HG02840 (cell line): ENCODE measurements around the gene UCN.
"Not testable (repeated sequence)": the region's sequence is repeated elsewhere in the genome, so short reads cannot be mapped to it uniquely, and the experiment has no call there.

Experiments used
- ATAC-seq: cut with Tn5 transposase; IDR thresholded peaks from one replicate; pipeline ENCODE4 v1.9.1; 2021; ENCODE audit warnings: mild to moderate bottlenecking, moderate library complexity, moderate number of reproducible peaks; ENCODE audit not compliant: unreplicated experiment, low FRiP score

UCN gene, protein sequence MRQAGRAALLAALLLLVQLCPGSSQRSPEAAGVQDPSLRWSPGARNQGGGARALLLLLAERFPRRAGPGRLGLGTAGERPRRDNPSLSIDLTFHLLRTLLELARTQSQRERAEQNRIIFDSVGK

DNA sequence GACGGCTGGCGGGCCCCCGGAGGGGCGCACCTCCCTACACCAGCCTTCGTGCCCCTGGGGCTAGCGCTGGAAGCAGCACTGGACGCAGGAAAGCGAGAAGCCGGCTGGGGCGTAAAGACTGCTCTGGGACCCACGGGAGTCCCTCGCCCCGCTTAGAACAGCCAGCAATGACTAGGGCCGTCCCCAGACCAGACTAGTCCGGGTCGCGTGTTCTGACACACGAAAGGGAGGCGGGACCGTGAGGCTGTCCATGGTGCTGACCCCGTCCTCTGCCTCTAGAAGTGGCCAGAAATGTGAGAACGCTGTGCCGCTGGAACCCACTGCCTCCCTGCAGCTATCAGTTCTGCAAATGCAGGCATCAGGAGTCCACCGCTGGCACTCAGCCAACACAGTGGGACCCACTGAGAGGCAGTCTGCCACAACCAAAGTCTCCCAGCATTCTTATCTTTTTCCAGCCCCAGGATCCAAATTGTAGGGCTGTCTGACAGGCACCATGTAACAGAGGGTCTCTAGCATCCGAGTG lies at the start of gene UCN:
Gene UCN, minus strand, starts transcription at position 87 of the 523 bp plus-strand sequence. CDS start 550 bp downstream, outside the sequence.
- no peak for ATAC-seq

- peak; percentile 81 for ATAC-seq
Measured at GRCh38 chr2:27356382-27357181, 48.3 kb upstream of the UCN start, which contains the start of gene GTF3C2. GTF3C2 (minus strand) TSS chr2:27356764; CDS start chr2:27343554, 13,210 bp downstream.

DNA sequence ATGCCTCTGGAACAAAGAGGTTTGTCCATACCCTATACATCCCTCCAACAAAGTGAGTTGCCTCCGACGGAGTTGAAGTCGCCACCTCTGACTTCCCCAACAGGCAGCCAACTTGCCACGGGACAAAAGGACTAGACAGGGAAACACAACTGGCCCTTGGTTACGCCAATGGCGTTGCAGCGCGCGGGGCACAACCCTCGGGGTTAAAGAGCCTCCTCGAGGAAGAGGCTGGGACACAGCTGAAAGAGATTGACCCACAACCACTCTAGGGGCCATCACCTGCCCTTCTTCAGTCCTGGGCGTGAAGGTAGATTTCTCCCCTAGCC lies 47.8 kb upstream of the UCN start:
- ATAC-seq = peak; percentile 27

- no peak for ATAC-seq
Measured at GRCh38 chr2:27354597-27354927, 46.3 kb upstream of the UCN start.

DNA sequence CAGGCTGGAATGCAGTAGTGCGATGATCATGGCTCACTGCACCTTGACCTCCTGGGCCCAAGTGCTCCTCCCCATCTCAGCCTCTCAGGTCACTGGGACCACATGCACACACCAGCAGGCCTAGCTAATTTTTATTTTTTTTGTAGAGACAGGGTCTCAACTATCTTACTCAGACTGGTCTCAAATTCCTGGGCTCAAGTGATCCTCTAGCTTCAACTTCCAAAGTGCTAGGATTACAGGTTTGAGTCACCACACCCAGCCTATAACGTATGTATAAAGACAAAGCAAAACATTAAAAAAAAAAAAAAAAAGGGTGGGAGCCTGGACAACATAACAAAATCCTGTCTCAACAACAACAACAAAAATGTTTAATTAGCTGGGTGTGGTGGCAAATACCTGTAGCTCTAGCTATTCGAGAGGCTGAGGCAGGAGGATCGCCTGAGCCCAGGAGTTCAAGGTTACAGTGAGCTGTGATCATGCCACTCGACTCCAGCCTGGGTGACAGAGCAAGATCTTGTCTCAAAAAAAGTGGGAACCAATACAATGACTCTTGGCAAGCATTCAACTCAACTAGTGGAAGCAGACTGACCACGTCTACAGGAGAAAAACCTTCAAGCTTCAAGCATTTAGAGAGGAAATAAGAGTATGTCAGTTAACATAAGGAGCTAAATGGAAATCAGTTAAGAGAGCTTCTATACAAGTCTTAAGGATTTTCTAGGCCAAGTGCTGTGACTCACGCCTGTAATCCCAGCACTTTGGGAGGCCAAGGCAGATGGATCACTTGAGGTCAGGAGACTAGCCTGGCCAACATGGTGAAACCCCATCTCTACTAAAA lies 45.7 kb upstream of the UCN start:
- no peak for ATAC-seq

DNA sequence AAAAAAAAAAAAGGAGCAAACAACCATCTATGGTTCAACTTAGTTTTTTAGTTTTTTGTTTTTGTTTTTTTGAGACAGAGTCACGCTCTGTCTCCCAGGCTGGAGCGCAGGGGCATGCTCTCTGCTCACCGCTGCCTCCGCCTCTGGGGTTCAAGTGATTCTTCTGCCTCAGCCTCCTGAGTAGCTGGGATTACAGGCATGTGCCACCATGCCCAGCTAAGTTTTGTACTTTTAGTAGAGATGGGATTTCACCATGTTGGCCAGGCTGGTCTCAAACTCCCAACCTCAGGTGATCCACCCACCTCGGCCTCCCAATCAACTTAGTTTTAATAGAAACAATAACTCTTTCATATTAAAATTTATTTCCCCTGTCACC lies 45.1 kb upstream of the UCN start:
- not testable (repeated sequence) for ATAC-seq

DNA sequence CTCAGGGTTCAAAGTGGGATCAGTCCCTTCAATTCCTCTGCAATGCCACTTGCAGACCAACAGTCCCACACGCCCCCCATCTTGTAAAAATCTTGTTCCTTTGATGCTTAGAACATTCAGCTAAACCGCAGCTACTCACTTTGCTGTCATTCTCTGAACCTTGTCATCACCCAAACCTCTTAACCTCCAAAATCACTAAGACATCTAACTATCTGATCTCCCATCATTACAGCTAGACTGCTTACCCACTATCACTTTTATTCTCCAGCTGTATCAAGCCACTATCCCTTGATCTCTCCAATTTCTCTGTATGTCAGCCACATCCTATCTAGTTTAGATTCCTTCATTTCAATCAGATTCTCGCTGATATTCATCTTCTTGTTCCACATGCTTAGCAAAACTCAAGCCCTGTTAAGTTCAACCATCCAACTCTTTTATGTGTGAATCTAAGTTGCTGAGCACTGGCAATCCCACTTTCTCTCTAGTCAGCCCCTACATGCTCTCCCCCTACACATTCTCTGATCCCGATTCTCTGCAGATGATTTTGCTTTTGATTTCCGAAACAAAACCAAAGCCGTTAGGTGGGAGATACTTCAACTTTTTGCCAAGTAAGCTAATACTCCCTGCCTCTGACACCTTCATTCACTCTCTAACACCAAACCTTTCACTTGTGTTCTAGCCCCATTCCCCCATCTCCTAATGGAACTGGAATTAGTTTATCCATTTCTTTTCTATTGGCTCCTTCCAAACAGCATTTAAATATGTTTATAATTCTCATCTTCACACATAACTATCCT lies 43.8 kb upstream of the UCN start:
- no peak for ATAC-seq

GRCh38 chr2:27350106-27350693 lies 42.0 kb upstream of the UCN start:
- ATAC-seq = no peak

GRCh38 chr2:27347641-27348040 lies 39.4 kb upstream of the UCN start:
- ATAC-seq = no peak

GRCh38 chr2:27336173-27336572 lies 27.9 kb upstream of the UCN start:
- no peak for ATAC-seq

DNA sequence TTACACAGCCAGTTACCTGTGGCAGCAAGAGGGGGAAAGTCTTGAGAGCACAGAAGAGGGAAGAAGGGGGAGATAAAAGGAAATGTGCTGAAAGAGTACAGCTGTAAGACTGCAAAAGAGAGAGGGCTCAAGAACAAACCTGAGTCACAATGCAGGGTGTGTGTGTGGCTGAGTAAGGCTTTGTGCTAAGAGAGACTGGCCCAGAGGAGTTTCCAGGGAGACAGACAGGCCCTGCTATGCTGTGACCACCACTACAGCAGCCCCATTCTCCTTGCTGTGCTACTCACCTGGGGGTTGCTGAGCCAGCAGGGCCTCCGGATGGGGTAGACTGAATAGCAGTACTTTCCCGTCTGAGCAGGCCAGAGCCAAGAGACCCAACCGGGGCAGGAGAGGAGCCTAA lies 27.1 kb upstream of the UCN start:
- ATAC-seq = no peak

- ATAC-seq = no peak
Measured at GRCh38 chr2:27324720-27325119, 16.5 kb upstream of the UCN start.

- no peak for ATAC-seq
Measured at GRCh38 chr2:27323596-27324285, 15.5 kb upstream of the UCN start.

DNA sequence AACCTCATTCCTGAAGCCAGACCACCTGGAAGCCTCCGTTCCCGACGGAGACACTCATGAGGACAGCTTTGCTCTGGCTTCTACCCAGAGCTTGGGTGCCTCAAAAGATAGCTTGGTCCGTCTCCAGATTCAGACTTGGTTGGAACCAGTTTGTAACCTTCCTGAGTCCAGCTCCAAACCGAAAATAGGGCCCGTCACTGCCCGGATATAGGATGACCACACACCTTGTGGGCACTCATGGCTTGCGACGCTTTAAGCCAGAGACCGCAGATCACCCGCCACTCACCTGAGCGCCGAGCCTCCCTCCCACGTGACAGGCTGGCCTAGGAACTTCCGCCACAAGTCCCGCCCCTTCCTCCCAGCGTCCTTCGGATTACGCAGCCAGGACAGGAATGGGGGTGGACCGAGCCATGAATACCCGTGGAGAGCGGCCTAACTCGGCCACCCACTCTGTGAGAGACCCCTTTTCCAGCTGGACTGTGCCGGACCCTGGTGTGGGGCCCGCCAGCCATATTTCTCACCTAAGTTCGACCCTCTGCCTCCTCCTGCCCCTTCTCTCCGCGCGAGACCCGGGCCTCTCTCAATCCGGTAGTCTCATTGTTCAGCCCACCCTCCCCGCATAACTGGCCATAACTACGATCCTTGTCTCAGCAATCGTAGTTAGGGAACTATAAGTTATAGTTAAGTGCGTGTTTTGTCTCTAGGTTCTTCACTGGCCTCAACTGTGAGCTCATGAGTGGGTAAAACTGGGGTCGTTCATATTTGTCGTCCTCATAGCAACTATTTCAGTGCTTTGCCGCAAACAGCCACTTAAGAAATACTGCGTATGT lies 14.7 kb upstream of the UCN start, which contains the start of gene MPV17:
Gene MPV17, minus strand, starts transcription at position 332 of the 830 bp plus-strand sequence. CDS start 580 bp downstream, outside the sequence.
- peak; percentile 88 for ATAC-seq

- ATAC-seq = no peak
Measured at GRCh38 chr2:27322301-27322765, 14.1 kb upstream of the UCN start.

DNA sequence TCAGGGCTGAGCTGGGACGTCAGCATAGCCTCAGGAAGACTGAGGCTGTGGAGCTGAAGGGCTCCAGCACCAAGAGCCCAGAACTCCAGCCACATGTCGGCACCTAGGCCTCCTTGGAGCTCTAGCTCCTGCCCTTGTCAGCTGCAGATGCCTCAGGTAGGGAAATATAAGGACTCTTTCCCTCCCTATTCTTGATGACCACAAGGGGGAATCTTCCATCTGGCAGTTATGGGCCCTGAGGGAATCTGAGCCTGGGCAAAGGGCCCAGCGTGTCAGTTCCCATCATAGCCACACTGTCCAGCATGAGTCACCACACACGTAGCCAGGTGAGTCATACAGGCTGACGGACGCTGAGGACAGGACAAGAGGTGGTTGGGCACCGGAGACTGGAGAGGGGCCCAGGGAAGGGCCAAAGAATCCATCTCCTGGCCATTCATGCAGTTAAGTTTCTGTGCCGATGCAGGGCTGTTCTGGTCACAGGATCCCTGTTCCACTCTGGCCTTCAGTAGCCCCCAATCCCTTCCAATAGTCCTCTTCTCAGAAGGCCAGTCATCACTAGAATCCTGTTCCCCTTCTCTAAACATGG lies 12.8 kb upstream of the UCN start:
- ATAC-seq = no peak

DNA sequence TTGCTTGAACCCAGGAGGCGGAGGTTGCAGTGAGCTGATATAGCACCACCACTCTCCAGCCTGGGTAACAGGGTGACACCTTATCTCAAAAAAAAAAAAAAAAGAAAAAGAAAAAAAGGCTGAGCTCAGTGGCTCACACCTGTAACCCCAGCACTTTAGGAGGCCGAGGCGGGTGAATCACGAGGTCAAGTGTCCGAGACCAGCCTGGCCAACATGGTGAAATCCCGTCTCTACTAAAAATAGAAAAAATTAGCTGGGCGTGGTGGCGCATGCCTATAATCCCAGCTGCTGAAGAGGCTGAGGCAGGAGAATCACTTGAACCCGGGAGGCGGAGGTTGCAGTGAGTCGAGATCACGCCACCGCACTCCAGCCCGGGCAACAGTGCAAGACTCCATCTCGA lies 11.6 kb upstream of the UCN start:
- not testable (repeated sequence) for ATAC-seq
